Duodenal mucosa (tissue), 2 donors: ENCODE measurements around the gene CYP1A2.

Source experiments
- H3K27ac ChIP-seq: one replicate; pipeline ENCODE4 v1.7.0; 2013; ENCODE audit warnings: low read depth, low read length
- H3K27me3 ChIP-seq, 2 donors: one replicate each; pipeline ENCODE4 v1.7.0; 2013; ENCODE audit warnings: low read length in 2 of 2, control low read depth in 1 of 2; ENCODE audit not compliant: insufficient read depth in 2 of 2, control insufficient read depth in 1 of 2
- H3K36me3 ChIP-seq, 2 donors: one replicate each; pipeline ENCODE4 v1.7.0; 2013; ENCODE audit warnings: low read length in 2 of 2, control low read depth in 1 of 2; ENCODE audit not compliant: insufficient read depth in 2 of 2, control insufficient read depth in 1 of 2
- H3K4me1 ChIP-seq, 2 donors: one replicate each; pipeline ENCODE4 v1.7.0; 2013; ENCODE audit warnings: low read length in 2 of 2, control low read depth in 1 of 2; ENCODE audit not compliant: insufficient read depth in 2 of 2, control insufficient read depth in 1 of 2
- H3K4me3 ChIP-seq, 2 donors: one replicate each; pipeline ENCODE4 v1.7.0; 2013; ENCODE audit warnings: low read length in 2 of 2, low read depth in 1 of 2
- H3K9ac ChIP-seq, 2 donors: one replicate each; pipeline ENCODE4 v1.7.0; 2013; ENCODE audit warnings: low read length in 2 of 2, low read depth in 1 of 2
- H3K9me3 ChIP-seq, 2 donors: one replicate each; pipeline ENCODE4 v1.7.0; 2013; ENCODE audit warnings: low read length in 2 of 2, control low read depth in 1 of 2; ENCODE audit not compliant: control insufficient read depth in 1 of 2

Gene CYP1A2, protein sequence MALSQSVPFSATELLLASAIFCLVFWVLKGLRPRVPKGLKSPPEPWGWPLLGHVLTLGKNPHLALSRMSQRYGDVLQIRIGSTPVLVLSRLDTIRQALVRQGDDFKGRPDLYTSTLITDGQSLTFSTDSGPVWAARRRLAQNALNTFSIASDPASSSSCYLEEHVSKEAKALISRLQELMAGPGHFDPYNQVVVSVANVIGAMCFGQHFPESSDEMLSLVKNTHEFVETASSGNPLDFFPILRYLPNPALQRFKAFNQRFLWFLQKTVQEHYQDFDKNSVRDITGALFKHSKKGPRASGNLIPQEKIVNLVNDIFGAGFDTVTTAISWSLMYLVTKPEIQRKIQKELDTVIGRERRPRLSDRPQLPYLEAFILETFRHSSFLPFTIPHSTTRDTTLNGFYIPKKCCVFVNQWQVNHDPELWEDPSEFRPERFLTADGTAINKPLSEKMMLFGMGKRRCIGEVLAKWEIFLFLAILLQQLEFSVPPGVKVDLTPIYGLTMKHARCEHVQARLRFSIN

DNA sequence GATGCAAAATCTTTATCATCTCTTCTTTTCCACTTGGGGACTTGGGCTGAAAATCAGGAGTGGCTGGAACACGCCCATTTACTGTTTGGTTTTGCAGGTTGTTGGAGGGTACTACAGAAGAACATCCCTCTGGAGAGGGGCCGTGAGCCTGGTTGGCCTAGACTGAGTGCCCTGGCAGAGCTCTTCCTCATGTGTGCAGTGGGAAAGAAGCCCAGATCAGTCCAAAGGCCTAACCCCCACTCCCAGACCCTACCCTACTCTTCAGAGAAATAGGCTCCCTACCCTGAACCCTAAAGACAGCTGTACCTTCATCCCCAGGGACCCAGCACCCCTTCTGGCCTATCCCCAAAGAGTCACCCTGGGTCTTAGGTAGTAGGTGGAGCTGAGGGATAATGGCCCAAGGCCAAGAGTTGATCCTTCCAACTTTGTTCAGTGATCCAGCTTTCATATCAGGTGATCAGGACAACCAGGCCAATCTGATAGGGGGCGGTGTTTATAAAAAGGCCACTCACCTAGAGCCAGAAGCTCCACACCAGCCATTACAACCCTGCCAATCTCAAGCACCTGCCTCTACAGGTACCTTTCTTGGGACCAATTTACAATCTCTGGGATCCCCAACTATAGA is at the start of gene CYP1A2:
Gene CYP1A2, plus strand, starts transcription at position 524 of the 625 bp plus-strand sequence. CDS start 894 bp downstream, outside the sequence.
- no peak within 1 kb of the TSS for H3K27ac ChIP-seq
- H3K27me3 ChIP-seq: no peaks in the 10 kb centered on the region
- no peak within 1 kb of the TSS for H3K9ac ChIP-seq
- no peaks in the 10 kb centered on the region for H3K4me1 ChIP-seq
- no peaks in the 10 kb centered on the region for H3K9me3 ChIP-seq
- no peaks in the 10 kb centered on the region for H3K36me3 ChIP-seq
- H3K4me3 ChIP-seq: no peak within 1 kb of the TSS

DNA sequence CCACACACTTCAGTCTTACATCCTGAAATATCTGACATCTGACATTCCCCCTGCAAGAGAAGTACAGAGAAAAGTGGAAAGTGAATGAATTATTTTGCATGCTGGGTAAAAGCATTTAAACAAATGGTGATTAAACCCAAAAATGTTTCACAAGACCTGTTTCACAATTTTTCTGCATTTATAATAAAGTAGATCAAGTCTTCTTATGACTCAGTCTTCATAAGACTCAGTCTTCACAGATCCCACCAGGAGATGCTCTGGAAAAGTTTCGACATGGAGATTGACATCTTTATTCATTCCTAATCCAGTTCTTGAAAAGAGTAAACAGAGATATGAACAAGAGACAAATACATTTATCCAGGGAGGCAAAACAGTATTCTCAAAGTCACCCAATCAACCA is 39.6 kb upstream of the CYP1A2 start:
- H3K9me3 ChIP-seq: no peaks in the 10 kb centered on the region
- no peak overlapping the region for H3K4me3 ChIP-seq
- no peak overlapping the region for H3K27ac ChIP-seq
- H3K36me3 ChIP-seq: no peaks in the 10 kb centered on the region
- H3K4me1 ChIP-seq: no peaks in the 10 kb centered on the region
- H3K27me3 ChIP-seq: no peaks in the 10 kb centered on the region
- H3K9ac ChIP-seq: no peak overlapping the region

DNA sequence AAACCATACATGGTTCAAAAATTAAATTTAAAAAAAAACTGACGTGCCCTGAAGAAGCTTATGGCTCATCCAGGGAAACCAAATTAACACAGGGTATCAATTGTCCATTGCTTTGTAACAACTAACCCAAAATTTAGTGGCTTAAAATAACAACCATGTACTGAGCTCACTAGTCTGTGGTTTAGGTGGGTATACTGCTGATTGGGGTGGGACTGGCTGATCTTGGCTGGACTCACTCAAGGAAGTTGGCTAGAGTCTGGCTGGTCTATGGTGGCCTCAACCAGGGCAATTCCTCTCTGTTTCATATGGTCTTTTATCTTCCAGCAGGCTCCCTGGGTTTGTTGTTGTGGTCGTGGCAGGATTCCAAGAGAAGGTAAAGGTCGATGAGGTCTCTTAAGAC is 38.8 kb upstream of the CYP1A2 start:
- Histone ChIP-seq H3K27me3 (no peaks in the 10 kb centered on the region), H3K27ac (no peak overlapping the region), H3K4me1 (no peaks in the 10 kb centered on the region), H3K4me3 (no peak overlapping the region), H3K36me3 (no peaks in the 10 kb centered on the region), H3K9ac (no peak overlapping the region), H3K9me3 (no peaks in the 10 kb centered on the region)

DNA sequence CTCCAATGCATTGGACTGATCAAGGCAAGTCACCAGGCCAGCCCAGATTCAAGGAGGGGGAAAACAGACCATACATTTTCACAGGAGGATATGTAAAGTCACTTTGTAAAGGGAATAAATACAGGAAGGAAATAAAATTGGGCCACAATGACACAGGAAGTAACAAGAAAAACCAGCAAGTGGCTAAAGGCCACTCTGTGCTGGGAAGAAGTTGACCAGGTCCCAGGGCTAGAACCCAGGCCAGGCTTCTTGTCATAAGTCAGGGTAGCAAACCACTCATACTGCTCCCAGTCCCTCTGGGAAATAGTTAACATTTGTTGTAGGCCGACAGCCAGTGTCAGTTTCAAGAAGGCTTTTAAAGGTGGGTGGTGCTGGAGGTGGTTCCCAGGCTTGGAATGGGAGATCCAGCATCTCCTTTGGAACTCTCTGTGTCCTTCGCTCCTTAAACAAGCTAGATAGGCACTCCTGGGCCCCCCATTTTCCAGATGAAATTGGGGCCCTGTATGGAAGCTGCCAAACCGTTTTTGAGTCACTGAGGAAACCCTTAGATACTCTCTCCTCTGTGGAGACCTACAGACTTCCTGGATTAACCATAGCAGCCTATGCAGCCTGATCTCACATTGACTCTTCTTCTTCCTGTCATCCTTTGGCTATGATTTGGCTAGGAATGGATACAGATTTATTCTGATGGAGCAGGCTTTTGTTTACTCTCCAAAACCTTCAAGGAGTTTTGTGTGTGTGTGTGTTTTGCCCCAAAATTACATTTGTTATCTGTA is 38.1 kb upstream of the CYP1A2 start:
- no peaks in the 10 kb centered on the region for H3K4me1 ChIP-seq
- no peak overlapping the region for H3K4me3 ChIP-seq
- no peaks in the 10 kb centered on the region for H3K36me3 ChIP-seq
- no peak overlapping the region for H3K27ac ChIP-seq
- no peaks in the 10 kb centered on the region for H3K9me3 ChIP-seq
- no peaks in the 10 kb centered on the region for H3K27me3 ChIP-seq
- H3K9ac ChIP-seq: no peak overlapping the region

DNA sequence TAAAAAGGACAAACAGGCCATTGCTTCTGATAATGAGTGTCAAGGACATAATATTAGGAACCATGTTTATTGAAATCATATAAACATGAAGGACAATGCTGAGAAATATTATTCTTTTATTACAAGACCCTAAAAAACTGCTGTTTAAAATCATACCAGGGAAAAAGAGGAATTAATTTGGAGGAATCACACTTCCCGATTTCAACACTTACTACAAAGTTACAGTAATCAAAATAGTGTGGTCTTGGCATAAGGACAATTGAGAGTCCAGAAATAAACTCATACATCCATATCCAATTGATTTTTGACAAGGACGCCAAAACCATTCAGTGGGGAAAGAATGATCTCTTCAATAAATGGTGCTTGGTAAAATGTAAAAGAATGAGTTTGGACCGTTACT is 36.3 kb upstream of the CYP1A2 start:
- H3K27ac ChIP-seq: no peak overlapping the region
- H3K9ac ChIP-seq: no peak overlapping the region
- no peak overlapping the region for H3K4me3 ChIP-seq
- no peaks in the 10 kb centered on the region for H3K36me3 ChIP-seq
- no peaks in the 10 kb centered on the region for H3K27me3 ChIP-seq
- H3K9me3 ChIP-seq: no peaks in the 10 kb centered on the region
- H3K4me1 ChIP-seq: no peaks in the 10 kb centered on the region

DNA sequence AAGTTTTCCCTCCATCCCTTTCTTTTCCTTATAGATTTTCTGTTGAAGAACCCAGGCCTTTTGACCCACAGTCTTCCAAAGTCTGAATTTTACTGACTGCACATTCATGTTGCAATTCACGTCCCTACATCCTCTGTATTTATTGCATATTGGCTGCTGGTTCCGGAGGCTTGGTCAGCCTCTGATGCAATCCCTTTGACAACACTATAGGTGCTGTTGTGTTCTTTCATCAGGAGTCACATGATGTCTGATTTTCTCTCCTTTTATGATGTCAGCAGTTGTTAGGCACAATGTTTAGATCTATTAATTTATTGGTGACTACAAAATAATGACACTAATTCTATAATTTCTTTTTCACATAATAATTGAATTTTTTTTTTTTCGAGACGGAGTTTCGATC is 32.0 kb upstream of the CYP1A2 start:
- no peak overlapping the region for H3K27ac ChIP-seq
- no peak overlapping the region for H3K9ac ChIP-seq

DNA sequence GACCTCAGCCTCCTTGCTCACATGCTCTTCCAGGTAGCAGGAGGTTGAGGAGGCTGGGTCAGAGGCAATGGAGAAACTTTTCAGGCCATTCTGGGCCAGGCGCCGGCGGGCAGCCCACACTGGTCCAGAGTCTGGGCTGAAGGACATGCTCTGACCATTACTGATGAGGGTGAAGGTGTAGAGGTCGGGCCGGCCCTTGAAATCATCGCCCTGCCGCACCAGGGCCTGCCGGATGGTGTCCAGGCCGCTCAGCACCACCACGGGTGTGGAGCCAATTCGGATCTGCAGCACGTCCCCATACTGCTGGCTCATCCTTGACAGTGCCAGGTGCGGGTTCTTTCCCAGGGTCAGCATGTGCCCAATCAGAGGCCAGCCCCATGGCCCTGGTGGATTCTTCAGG is 26.1 kb upstream of the CYP1A2 start:
- no peaks in the 10 kb centered on the region for H3K9me3 ChIP-seq
- H3K9ac ChIP-seq: no peak overlapping the region
- H3K27me3 ChIP-seq: peaks cover 10 to 15% of the 10 kb centered on the region in 2 donors

More for the DNA sequence above, 32.0 kb upstream of the CYP1A2 start:
- peaks cover 0 to 5% of the 10 kb centered on the region in 2 donors for H3K27me3 ChIP-seq
- no peaks in the 10 kb centered on the region for H3K9me3 ChIP-seq
- no peaks in the 10 kb centered on the region for H3K4me1 ChIP-seq
- H3K36me3 ChIP-seq: no peaks in the 10 kb centered on the region
- H3K4me3 ChIP-seq: no peak overlapping the region

DNA sequence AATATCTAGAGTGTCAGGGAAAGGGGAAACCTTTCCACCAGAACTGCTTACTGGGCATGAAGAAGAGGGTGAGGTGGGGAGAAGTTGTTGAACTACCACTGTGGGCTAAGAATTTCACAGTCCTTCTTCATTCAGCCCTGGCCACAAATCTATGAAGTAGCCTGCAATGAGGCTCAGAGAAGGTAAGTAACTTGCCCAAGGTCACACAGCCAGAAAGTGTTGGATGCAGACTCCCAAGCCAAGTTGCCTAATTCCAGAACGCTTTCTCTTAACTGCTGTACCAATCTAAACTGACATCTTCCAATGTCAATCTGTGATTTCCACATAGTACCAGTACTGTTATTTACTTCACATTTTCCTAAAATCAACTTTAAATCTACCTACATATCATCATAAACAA is 25.5 kb upstream of the CYP1A2 start:
- no peaks in the 10 kb centered on the region for H3K36me3 ChIP-seq
- no peak overlapping the region for H3K4me3 ChIP-seq
- no peak overlapping the region for H3K27ac ChIP-seq
- peaks cover 7 to 16% of the 10 kb centered on the region in 2 donors for H3K4me1 ChIP-seq
- peaks cover 14 to 19% of the 10 kb centered on the region in 2 donors for H3K27me3 ChIP-seq
- H3K9ac ChIP-seq: no peak overlapping the region
- H3K9me3 ChIP-seq: no peaks in the 10 kb centered on the region

More for the DNA sequence above, 26.1 kb upstream of the CYP1A2 start:
- Histone ChIP-seq H3K36me3 (no peaks in the 10 kb centered on the region), H3K27ac (no peak overlapping the region), H3K4me1 (peaks cover 7 to 16% of the 10 kb centered on the region in 2 donors), H3K4me3 (no peak overlapping the region)

DNA sequence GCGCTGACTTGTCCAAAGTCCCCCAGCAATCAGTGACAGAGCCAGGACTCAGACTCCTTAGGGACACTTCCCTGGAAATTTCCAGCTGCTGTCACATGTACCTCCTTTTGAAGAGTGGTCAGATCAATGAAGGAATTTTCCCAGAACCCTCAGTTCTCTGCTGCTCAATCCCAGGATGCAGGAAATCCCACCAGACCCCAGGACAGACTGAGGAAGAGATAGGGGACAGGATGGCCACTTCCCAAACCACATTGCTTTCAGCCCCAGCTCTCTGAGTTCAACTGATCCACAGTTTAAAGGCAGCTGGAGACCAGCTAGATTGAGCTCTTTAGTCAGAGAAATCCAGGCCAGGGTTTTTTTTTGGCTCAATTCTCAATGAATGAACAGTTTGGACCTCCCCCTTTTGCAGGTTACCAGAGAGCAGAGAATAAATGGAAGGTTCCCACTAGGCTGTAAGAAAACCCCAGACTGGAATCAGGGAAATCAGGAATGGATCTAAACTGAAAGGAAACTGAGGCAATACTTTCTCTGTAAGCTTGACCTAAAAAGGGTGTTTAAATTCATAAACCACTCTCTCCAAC is 24.8 kb upstream of the CYP1A2 start:
- peak overlapping the region in 1 of 2 donors; percentile 3 for H3K9ac ChIP-seq
- H3K4me3 ChIP-seq: no peak overlapping the region
- H3K36me3 ChIP-seq: no peaks in the 10 kb centered on the region
- peaks cover 14 to 19% of the 10 kb centered on the region in 2 donors for H3K27me3 ChIP-seq
- no peaks in the 10 kb centered on the region for H3K9me3 ChIP-seq
- H3K4me1 ChIP-seq: peaks cover 7 to 16% of the 10 kb centered on the region in 2 donors
- H3K27ac ChIP-seq: no peak overlapping the region
